Spinal cord (tissue), 10 donors: Measurements from ENCODE around the gene PRR36. TPM values are rescaled to one million over a fixed set of nuclear protein-coding genes. Genes with fewer than 3 reads are reported as not detected.

Source experiments
- DNase-seq, 6 donors: peaks; one replicate each; pipeline versions ENCODE4 v3.0.0 to v3.0.0-alpha.2; 2013 to 2015; ENCODE audit warnings: low spot score in 6 of 6, low read depth in 4 of 6
- H3K27ac ChIP-seq: one replicate; pipeline ENCODE4 v1.5.1; 2013; ENCODE audit warnings: low read depth, low read length, control low read depth
- H3K27me3 ChIP-seq: one replicate; pipeline ENCODE4 v1.6.1; 2013; ENCODE audit warnings: low read length; ENCODE audit not compliant: control insufficient read depth, insufficient read depth
- H3K36me3 ChIP-seq: one replicate; pipeline ENCODE4 v1.6.1; 2013; ENCODE audit warnings: low read length; ENCODE audit not compliant: control insufficient read depth, insufficient read depth
- H3K4me1 ChIP-seq: one replicate; pipeline ENCODE4 v1.6.1; 2013; ENCODE audit warnings: low read length; ENCODE audit not compliant: control insufficient read depth, insufficient read depth
- H3K4me3 ChIP-seq: one replicate; pipeline ENCODE4 v1.5.1; 2013; ENCODE audit warnings: low read depth, low read length, control low read depth
- H3K9me3 ChIP-seq: one replicate; pipeline ENCODE4 v1.6.1; 2013; ENCODE audit warnings: low read length; ENCODE audit not compliant: control insufficient read depth, insufficient read depth
- WGBS: methylation state at CpG from one replicate; pipeline ENCODE4 v1.1.5; 2013; ENCODE audit warnings: missing lambda C conversion rate; ENCODE audit not compliant: insufficient coverage; 5-methylcytosine and 5-hydroxymethylcytosine counted together
- polyA plus RNA-seq, 2 donors: library from polyadenylated mRNA; unstranded; fragments of 120-200 nt; gene quantifications; one replicate each; pipeline ENCODE4 v1.2.1, GENCODE V29; 2013; ENCODE audit not compliant: insufficient read length in 2 of 2
- total RNA-seq, 2 donors: library from RNA; depleted of rRNA in 1 of 2; stranded (reverse); fragments of 120-200 nt in 1 of 2; fragments of >200 nt in 1 of 2; gene quantifications; one replicate each; pipeline versions ENCODE4 v1.2.3 to v1.2.4, GENCODE V29; 2013 to 2014
- donor health status: healthy.

The PRR36 gene
- total and polyA plus RNA-seq, 4 donors: 1.9 to 59.7 (median 30.9) TPM

DNA sequence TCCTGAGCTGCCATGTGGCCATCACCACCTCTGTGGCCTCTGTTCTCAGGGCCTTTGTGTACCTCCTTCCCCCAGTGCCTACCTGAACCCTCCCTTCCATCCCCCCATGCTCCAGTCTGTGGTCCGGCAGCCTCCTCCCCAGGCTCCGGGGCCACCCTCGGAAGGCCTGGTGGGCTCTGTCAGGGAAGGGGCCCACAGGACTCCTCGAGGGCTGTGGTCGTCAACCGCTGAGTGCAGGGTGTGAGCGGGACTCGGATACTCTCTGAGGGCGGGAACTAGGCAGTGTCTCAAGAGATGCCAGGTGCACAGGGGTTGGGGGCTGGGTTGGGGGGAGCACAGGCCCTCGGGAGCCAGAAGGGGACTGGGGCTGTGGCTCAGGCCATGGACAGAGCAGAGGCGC is 33.4 kb upstream of the PRR36 start:
- Histone ChIP-seq H3K4me1 (peaks cover 37% of the 10 kb centered on the region), H3K36me3 (peaks cover 74% of the 10 kb centered on the region), H3K27ac (no peak overlapping the region), H3K4me3 (no peak overlapping the region), H3K27me3 (no peaks in the 10 kb centered on the region), H3K9me3 (no peaks in the 10 kb centered on the region)
- no peak for DNase-seq
- 87% methylated on average over 11 of the region's 11 CpGs for WGBS

DNA sequence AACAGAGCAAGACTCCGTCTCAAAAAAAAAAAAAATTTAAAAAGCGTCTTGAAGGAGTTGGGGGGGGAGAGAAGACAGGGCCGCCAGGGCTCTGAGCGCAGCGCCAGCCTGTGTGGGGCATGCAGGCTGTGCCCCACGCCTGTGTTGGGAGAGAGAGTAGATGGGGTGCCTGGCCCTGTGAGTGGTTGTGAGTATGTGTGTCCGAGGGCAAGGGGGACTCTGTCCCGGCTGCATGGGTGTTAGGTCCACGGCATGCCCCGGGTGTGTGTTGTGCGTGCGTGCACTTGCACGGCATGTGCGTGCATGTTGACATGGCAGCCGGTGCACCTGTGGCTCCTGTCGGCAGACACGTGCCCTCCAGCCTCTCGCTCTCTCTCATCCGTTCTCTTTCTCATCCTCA is 32.9 kb upstream of the PRR36 start:
- H3K36me3 ChIP-seq: peaks cover 70% of the 10 kb centered on the region
- 91% methylated on average over 19 of the region's 19 CpGs for WGBS
- no peak for DNase-seq
- H3K27me3 ChIP-seq: no peaks in the 10 kb centered on the region
- H3K27ac ChIP-seq: no peak overlapping the region
- no peaks in the 10 kb centered on the region for H3K9me3 ChIP-seq
- H3K4me3 ChIP-seq: no peak overlapping the region
- H3K4me1 ChIP-seq: peaks cover 39% of the 10 kb centered on the region

DNA sequence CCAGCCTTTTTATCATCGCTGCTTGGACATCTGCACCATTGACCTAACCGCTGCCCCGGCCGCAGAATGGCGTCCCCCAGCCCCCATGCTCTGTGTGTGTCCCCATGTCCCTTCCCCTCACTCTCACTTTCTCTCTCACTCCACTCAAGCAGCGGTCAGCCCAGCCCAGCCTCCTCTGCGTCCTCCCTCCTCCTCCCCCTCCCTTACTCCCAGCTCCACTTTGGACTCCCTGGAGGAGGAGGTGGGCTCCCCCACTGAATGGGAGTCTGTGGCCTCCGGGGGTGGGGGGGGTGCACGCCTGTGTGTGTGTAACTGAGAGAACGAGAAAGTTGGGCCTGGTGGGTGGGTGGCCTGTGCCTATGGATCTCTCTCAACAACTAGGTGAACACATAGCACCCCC is 31.7 kb upstream of the PRR36 start:
- Histone ChIP-seq H3K27me3 (no peaks in the 10 kb centered on the region), H3K4me3 (no peak overlapping the region), H3K9me3 (no peaks in the 10 kb centered on the region), H3K36me3 (peaks cover 57% of the 10 kb centered on the region), H3K4me1 (peaks cover 39% of the 10 kb centered on the region), H3K27ac (no peak overlapping the region)
- WGBS: 96% methylated on average over 5 of the region's 10 CpGs
- no peak for DNase-seq

DNA sequence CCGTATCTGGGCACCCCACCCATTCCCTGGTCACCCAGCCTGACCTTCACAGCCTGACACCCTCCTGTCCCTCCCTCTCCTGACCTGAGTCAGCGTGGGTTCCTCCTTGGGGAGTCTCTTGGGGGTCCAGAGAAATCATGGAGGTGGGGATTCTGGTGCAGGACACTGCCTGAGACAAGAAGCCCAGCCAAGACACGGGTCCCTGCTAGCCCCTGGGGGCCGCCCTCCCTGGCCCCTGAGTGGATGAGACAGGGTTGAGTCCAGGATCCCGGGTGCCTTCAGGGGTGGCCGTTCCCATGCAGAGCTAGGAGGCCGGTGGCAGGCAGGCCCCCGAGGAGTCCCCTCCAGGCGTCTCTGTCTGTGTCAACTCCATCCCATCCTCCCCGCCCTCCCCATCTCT is 31.1 kb upstream of the PRR36 start:
- H3K27me3 ChIP-seq: no peaks in the 10 kb centered on the region
- 92% methylated on average over 3 of the region's 10 CpGs for WGBS
- no peak overlapping the region for H3K27ac ChIP-seq
- peaks cover 51% of the 10 kb centered on the region for H3K36me3 ChIP-seq
- DNase-seq: no peak
- H3K4me3 ChIP-seq: peak overlapping the region; percentile 71
- H3K4me1 ChIP-seq: peaks cover 39% of the 10 kb centered on the region
- no peaks in the 10 kb centered on the region for H3K9me3 ChIP-seq

DNA sequence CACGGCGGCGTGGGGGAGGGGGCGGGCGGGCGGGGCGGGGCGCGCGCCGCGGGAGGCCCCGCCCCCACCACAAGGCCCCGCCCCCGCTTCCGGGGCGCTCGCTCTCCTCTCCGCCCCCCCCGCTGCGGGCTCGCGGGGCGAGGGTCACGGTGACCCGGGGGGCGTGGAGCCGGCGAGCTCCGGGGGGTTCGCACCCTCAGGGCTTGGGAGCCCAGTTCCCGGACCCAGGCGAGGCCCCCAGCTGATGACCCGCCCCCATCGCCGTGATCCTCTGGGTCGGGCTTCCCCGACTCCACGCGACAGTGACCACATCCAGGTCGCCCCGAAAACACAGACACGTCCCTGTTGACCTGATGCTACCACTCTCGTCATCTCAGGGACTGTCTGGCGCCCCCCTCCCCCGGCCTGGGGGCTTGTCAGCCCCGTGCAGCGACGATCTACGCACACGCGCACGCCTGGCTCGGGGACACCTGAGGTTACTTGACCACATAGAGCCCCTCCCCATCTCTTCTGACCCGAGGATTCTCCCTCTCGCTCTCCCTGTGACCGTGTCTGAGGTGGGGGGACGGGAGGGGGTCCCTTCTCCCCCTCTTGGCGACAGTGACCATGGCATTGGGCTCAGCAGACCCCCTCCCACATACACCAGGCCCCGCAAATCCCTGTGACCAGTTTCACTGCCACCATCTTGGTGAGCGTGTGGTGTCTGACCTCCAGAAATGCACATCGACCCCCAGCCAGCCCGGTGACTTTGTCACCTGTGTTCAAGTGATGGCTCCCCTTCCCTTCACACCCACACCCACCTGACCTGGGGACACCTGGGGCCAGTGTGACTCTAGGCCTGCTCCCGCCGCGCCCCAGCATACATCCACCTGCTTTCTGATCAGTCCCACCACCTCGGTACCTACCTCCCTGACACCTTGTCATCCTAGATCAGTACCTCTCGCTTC is 30.2 kb upstream of the PRR36 start:
- WGBS: 17% methylated on average over 43 of the region's 68 CpGs
- Histone ChIP-seq H3K4me1 (peaks cover 39% of the 10 kb centered on the region), H3K4me3 (peak overlapping the region; percentile 71), H3K27me3 (no peaks in the 10 kb centered on the region), H3K36me3 (peaks cover 42% of the 10 kb centered on the region), H3K27ac (peak overlapping the region; percentile 75), H3K9me3 (no peaks in the 10 kb centered on the region)
- peak in 1 of 6 donors; percentile 34 for DNase-seq

DNA sequence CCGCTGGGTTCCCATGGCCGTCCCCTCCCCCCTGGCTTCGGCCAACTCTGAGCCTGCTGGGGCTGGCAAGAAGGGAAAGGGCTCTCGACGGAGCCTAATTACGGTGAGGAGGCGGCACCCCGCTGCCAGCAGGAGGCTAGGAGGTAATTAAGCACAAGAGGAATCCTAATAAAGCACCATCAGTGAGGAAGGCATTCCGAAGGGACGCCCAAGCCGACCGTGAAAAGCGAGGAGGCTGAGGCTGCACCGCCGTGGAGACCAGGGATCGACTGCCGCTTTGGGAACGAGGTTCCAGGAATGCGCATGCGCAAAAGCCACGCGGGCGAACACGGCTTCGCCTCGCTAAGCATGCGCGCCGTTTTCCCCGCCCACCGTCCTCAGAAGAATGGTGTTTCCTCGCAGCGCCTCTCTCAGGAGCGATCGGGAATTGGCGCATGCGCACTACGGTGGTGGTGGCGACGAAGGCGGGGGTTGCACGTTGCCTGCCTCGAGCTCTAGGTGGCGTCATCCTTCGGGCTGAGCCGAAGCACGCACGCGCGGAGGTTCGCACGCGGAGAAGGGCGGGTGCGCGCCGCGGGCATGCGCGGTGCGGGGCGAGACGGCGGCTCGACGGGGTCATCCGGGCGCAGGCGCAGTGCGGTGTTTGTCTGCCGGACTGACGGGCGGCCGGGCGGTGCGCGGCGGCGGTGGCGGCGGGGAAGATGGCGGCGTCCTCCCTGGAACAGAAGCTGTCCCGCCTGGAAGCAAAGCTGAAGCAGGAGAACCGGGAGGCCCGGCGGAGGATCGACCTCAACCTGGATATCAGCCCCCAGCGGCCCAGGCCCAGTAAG is 29.3 kb upstream of the PRR36 start, which contains the start of gene MAP2K7:
MAP2K7 (plus strand) TSS at position 634 of the 830 bp plus-strand sequence; CDS start at position 702, 68 bp downstream.
- Histone ChIP-seq H3K4me3 (peak within 1 kb of the TSS; percentile 78), H3K27ac (peak within 1 kb of the TSS; percentile 86), H3K27me3 (no peaks in the 10 kb centered on the region), H3K36me3 (peaks cover 33% of the 10 kb centered on the region), H3K9me3 (no peaks in the 10 kb centered on the region), H3K4me1 (peaks cover 39% of the 10 kb centered on the region)
- WGBS: under 1% methylated on average over 88 of the region's 89 CpGs
- DNase-seq: peak; percentile 98 to 100 (median 100)

DNA sequence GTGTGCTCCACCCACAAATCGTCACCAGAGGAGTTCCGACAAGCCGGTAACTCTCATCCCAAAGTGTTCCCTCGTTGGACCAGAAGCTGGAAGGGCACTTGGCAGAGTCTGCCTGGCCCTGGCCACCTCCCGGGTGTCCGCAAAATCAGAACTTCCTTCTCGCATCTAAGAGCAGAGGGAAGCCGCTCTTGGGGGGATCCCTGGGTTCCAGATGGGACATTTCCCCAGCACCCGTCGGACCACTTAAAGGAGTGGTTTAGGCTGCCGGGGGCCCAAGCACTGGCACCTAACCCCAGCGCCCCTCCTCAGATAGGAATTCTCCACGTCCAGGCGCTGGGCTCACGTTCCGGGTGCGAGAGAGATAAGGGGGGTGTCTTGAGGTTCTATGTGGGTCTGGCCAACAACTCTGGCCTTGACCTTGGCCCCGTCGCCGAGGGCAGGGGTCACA is 28.6 kb upstream of the PRR36 start:
- Histone ChIP-seq H3K9me3 (no peaks in the 10 kb centered on the region), H3K4me3 (peak overlapping the region; percentile 78), H3K27ac (peak overlapping the region; percentile 86), H3K4me1 (peaks cover 39% of the 10 kb centered on the region), H3K36me3 (peaks cover 27% of the 10 kb centered on the region), H3K27me3 (no peaks in the 10 kb centered on the region)
- whole genome bisulfite sequencing: 28% methylated on average over 20 of the region's 20 CpGs
- no peak for DNase-seq

DNA sequence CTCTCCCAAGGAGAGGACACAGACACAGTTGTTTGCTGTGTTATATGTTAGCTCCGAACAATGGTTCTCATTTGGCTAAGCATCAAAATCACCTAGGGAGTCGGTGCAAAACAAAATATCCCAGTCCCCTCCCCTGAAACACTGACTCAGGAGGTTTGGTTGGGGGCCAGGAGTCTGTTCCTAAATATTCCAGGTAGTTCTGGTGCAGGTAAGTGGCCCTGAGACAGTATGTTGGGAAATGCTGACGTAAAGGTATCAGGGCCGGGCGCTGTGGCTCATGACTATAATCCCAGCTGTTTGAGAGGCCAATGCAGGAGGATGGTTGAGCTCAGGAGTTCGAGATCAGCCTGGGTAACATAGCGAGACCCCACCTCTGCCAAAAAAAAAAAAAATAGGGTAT is 27.1 kb upstream of the PRR36 start:
- H3K9me3 ChIP-seq: no peaks in the 10 kb centered on the region
- no peak overlapping the region for H3K27ac ChIP-seq
- DNase-seq: no peak
- peaks cover 13% of the 10 kb centered on the region for H3K36me3 ChIP-seq
- WGBS: 100% methylated on average over 3 of the region's 7 CpGs
- peaks cover 31% of the 10 kb centered on the region for H3K4me1 ChIP-seq
- H3K27me3 ChIP-seq: no peaks in the 10 kb centered on the region
- H3K4me3 ChIP-seq: no peak overlapping the region

DNA sequence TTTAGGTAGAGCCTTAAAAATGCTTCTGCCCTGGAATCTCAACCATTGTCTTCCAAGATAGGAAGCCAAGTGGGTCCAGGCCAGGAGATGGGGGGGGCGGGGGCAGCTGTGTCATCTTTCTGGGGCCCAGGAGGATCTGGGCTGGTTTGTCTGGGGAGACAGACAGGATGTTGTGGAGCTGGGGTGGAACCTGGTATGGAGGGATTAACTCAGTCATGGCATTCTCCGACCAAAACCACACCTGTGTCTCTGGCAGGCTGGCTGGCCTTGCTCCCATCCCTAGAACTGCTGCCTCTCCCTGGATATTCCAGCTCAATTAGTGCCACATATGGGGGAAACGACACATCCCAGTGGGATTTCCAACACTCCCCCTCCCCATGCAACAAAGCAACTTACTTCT is 26.7 kb upstream of the PRR36 start:
- H3K27ac ChIP-seq: no peak overlapping the region
- no peak overlapping the region for H3K4me3 ChIP-seq
- peaks cover 9% of the 10 kb centered on the region for H3K36me3 ChIP-seq
- 82% methylated on average over 2 of the region's 3 CpGs for WGBS
- no peaks in the 10 kb centered on the region for H3K9me3 ChIP-seq
- no peak for DNase-seq
- no peaks in the 10 kb centered on the region for H3K27me3 ChIP-seq
- peaks cover 27% of the 10 kb centered on the region for H3K4me1 ChIP-seq
